ENCODE data around the gene ATG2B.

GRCh38 chr14:96299441-96299840 lies 63.7 kb downstream of the ATG2B start:
- no peak for TF ChIP-seq EZH2phosphoT487 (IDR thresholded peaks at IDR 0.05; ENCODE audit: low read depth)
- TF ChIP-seq CTCF (IDR thresholded peaks at IDR 0.05; ENCODE audit: low read depth, low read length), result no peak
